ENCODE measurements around the gene SMTN. TPM values are rescaled to one million over a fixed set of nuclear protein-coding genes. Genes with fewer than 3 reads are reported as not detected.

Gene SMTN
- polyA plus RNA-seq, 1 of the 3 experiments (the other 2 are of a cell fraction), result 30.4 TPM

DNA sequence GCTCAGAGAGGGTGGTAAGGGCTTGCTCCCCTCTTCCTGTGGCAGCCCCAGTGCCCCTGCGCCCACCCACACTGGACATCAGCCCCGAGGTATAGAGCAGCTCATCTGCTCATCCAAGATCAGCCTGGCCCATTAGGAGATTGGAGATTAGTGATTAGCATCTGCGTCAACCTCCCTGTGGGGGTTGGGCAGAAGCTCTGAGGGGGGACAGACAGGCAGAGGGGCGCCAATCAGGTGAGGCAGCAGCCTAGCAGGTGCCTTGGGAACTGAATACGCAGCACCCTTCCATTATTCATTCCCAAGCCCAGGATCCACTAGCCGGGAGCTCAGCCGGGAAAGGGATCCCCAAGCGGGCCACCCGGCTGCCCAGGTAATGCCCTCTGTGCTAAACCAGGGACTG, 11.0 kb downstream of the SMTN start:
- Histone ChIP-seq H3F3A (replicated peaks; ENCODE audit: insufficient read depth) (no peaks in the 10 kb centered on the region), H3K9ac (no peak overlapping the region), H3K4me3 (ENCODE audit: low read depth in 2 of 2, low read length in 1 of 2) (no peak overlapping the region), H4K20me1 (ENCODE audit: insufficient read depth) (no peaks in the 10 kb centered on the region), H3K4me1 (ENCODE audit: control insufficient read depth in 1 of 2, insufficient read depth in 2 of 2, low read depth in 1 of 2, low read length in 1 of 2) (no peaks in the 10 kb centered on the region; a peak in 1 of 4 replicates), H2AFZ (ENCODE audit: low read depth) (no peak overlapping the region), H3K79me2 (ENCODE audit: insufficient read depth) (no peaks in the 10 kb centered on the region), H3K4me2 (no peak overlapping the region), H3K27ac (ENCODE audit: low read depth in 2 of 2, low read length in 1 of 2) (no peak overlapping the region), H3K9me3 (no peaks in the 10 kb centered on the region), H3K36me3 (replicated peaks in 1 of 2; ENCODE audit: control insufficient read depth in 1 of 2, insufficient read depth in 2 of 2, low read length in 1 of 2) (peaks cover 8 to 40% of the 10 kb centered on the region in 2 experiments), H3K27me3 (ENCODE audit: insufficient read depth) (no peaks in the 10 kb centered on the region), H3K9me2 (no peaks in the 10 kb centered on the region)
- DNase-seq, result peak; percentile 15
- TF ChIP-seq, protein P1, sequence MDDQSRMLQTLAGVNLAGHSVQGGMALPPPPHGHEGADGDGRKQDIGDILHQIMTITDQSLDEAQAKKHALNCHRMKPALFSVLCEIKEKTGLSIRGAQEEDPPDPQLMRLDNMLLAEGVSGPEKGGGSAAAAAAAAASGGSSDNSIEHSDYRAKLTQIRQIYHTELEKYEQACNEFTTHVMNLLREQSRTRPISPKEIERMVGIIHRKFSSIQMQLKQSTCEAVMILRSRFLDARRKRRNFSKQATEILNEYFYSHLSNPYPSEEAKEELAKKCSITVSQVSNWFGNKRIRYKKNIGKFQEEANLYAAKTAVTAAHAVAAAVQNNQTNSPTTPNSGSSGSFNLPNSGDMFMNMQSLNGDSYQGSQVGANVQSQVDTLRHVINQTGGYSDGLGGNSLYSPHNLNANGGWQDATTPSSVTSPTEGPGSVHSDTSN (IDR thresholded peaks at IDR 0.05), result no peak
- no peak for TF ChIP-seq GATA2 (CRISPR knock-in tag; IDR thresholded peaks at IDR 0.05)
- TF ChIP-seq CTCF (IDR thresholded peaks at IDR 0.05), result no peak
- no peak for TF ChIP-seq YY1 (IDR thresholded peaks at IDR 0.05; ENCODE audit: low read depth)
- TF ChIP-seq TAF1 (IDR thresholded peaks at IDR 0.05; ENCODE audit: borderline replicate concordance, low read depth, low read length), result no peak
- no peak for TF ChIP-seq TEAD4 (IDR thresholded peaks at IDR 0.05; ENCODE audit: borderline replicate concordance, insufficient read depth)
- no peak for TF ChIP-seq NFIC (IDR thresholded peaks at IDR 0.05; ENCODE audit: borderline replicate concordance)
- no peak for TF ChIP-seq SMC3 (IDR thresholded peaks at IDR 0.05; ENCODE audit: low read depth, low read length)
- no peak for TF ChIP-seq ELF1 (IDR thresholded peaks at IDR 0.05)
- no peak for TF ChIP-seq SIN3A (IDR thresholded peaks at IDR 0.05; ENCODE audit: borderline replicate concordance, low read depth, low read length)
- TF ChIP-seq, protein P2, sequence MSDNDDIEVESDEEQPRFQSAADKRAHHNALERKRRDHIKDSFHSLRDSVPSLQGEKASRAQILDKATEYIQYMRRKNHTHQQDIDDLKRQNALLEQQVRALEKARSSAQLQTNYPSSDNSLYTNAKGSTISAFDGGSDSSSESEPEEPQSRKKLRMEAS (IDR thresholded peaks at IDR 0.05; ENCODE audit: low read depth), result no peak
- TF ChIP-seq USF2 (IDR thresholded peaks at IDR 0.05; ENCODE audit: borderline replicate concordance, low read depth, low read length), result no peak
- no peak for TF ChIP-seq RFX5 (IDR thresholded peaks at IDR 0.05; ENCODE audit: low read length)
- no peak for TF ChIP-seq MXI1 (IDR thresholded peaks at IDR 0.05; ENCODE audit: low read depth, low read length)
- TF ChIP-seq, protein P3, sequence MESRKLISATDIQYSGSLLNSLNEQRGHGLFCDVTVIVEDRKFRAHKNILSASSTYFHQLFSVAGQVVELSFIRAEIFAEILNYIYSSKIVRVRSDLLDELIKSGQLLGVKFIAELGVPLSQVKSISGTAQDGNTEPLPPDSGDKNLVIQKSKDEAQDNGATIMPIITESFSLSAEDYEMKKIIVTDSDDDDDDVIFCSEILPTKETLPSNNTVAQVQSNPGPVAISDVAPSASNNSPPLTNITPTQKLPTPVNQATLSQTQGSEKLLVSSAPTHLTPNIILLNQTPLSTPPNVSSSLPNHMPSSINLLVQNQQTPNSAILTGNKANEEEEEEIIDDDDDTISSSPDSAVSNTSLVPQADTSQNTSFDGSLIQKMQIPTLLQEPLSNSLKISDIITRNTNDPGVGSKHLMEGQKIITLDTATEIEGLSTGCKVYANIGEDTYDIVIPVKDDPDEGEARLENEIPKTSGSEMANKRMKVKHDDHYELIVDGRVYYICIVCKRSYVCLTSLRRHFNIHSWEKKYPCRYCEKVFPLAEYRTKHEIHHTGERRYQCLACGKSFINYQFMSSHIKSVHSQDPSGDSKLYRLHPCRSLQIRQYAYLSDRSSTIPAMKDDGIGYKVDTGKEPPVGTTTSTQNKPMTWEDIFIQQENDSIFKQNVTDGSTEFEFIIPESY (IDR thresholded peaks at IDR 0.05; ENCODE audit: borderline replicate concordance, low read depth), result no peak
- TF ChIP-seq EP300 (IDR thresholded peaks at IDR 0.05; ENCODE audit: borderline replicate concordance in 1 of 2, low read depth in 1 of 2, low read length in 1 of 2), result no peak
- TF ChIP-seq TCF12 (IDR thresholded peaks at IDR 0.05), result no peak
- no peak for TF ChIP-seq NRF1 (IDR thresholded peaks at IDR 0.05; ENCODE audit: low read depth, low read length)
- ChIA-PET CTCF (interaction anchor here (0.6 to 4.7 kb wide), 8 partner anchors 12 to 458 kb away, joined by 3 to 39 read pairs (median 4); partner anchors contain the start of gene SELENOM), POLR2A (interaction anchor here (1.0 kb wide), 1 partner anchor 13 kb away, joined by 3 read pairs; no protein-coding TSS in a partner anchor)
- 90% methylated on average over 5 of the region's 9 CpGs for WGBS (ENCODE audit: low lambda C conversion rate)

All from SK-N-SH (cell line).